Measurements from ENCODE around the gene ATPAF2.

ATPAF2 gene

DNA sequence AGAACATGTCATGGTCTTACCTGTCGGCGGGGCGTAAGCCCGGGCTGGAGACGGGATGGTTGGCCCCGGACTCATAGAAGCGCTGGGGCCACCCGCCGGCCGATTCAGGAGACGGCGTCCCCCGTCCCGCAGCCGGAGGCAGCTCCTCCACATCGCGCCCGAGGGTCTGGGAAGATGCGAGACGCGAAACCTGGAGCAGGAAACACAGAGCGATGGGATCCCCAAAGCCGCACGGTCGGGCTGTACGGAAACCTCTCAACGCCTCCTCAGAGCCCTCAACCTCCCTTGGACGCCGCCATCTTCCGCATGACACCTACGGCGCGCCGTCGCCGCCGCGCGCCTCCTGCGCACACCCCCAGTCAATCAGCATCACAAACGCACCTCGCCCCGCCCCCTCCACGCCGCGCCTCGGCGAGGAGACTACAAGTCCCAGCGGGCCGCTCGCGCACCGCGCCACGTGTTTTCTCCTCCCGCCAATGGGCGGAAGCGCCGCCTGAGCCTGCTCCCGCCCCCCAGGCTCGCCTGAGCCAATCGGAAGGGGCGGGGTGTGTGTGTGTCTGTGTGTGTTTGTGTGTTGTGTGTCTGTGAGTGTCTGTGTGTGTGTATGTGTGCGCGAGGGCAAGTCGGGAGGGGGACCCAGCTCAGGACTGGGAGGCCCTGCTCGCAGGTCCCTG is at the start of gene ATPAF2, which contains the start of gene GID4:
TSS of gene ATPAF2 (minus strand) at position 308 of the 674 bp plus-strand sequence. CDS start at position 153, 155 bp downstream.
TSS of gene GID4 (plus strand) at position 548 of the 674 bp plus-strand sequence. CDS start at position 605, 57 bp downstream.
- peak; percentile 100 for DNase-seq (ENCODE audit: low read depth)

- peak; percentile 80 for DNase-seq (ENCODE audit: low read depth)
Observed at GRCh38 chr17:18087610-18088491, 48.9 kb upstream of the ATPAF2 start, which contains the start of gene DRG2. Gene DRG2, plus strand, starts transcription at chr17:18087948. Its CDS starts 76 bp downstream, at chr17:18088024.

DNA sequence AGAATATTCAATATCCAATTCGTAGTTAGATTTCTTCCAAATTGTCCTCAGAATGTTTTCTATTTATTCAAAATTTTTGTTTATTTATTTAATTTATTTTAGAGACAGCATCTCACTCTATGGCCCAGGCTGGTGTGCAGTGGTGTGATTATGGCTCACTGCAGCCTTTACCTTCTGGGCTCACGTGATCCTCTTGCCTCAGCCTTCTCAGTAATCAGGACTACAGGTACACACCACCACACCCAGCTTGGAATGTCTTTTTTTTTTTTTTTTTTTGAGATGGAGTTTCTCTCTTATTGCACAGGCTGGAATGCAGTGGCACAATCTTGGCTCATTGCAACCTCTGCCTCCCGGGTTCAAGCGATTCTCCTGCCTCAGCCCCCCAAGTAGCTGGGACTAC is 45.3 kb upstream of the ATPAF2 start:
- no peak for DNase-seq (ENCODE audit: low read depth)

DNA sequence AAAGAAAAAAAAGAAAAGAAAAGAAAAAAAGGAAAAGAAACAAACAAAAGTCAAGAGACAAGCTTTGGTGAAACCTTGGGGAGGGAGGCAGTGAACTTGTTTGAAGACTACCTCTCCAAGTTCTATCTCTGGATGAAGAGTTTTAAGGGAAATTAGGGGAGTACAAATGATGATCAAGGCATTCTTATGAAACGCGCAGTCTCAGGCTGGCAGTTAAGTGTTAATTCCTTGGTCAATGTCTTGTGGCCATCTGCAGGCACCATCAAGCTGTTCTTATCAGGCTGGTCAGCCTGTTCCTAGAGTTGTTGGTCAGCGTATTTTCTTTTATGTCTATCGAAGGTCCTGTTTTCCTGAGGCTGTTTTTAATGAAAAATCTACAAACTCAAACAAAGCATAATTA is 40.6 kb upstream of the ATPAF2 start:
- no peak for DNase-seq (ENCODE audit: low read depth)

GRCh38 chr17:18076936-18077335 is 38.0 kb upstream of the ATPAF2 start:
- DNase-seq (ENCODE audit: low read depth), result no peak

DNA sequence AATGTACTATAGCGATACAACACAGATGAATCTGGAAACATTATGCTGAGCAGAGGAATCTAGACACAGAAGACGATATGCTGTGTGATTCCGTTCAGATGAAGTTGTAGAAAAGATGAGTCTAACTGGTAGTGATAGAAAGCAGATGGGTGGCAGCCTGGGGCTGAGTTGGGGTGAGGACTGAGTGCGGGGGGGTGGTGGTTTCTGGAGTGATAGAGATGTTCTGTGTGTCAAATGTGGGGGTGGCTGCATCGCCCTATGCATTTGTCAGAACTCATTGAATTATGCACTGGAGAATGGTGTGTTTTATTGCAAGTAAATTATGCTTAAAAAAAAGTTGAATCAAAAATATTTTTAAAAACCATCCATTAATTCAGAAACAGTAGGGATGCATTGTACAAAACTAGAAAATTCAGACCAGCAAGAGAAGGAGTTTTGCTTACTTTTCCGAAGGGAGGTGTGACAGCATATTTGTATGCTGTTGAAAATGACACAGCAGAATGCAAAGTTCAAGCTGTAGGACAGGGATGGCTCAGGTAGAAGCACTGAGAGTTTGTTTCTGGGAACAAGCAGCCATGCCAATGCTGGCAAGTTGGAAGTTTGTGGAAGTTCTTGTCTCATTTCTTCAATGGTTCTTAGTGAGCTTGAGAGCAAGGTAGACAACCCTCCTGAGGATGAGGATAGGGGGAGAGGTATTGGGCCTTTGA is 35.8 kb upstream of the ATPAF2 start:
- DNase-seq (ENCODE audit: low read depth), result no peak

DNA sequence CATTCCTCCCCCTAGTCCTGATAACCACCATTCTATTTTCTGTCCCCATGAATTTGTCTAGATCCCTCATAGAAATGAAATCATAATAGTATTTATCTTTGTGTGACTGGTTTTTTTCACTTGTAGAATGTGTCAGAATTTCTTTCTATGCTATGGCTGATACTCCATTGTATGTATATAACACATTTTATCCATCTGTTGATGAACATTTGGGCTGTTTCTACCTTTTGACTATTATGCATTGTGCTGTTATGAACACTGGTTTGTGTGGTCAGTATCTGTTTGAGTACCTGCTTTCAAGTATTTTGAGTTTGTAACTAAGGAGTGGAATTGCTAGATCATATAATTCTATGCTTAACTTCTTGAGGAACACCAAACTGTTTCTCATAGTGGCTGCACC is 32.8 kb upstream of the ATPAF2 start:
- no peak for DNase-seq (ENCODE audit: low read depth)

DNA sequence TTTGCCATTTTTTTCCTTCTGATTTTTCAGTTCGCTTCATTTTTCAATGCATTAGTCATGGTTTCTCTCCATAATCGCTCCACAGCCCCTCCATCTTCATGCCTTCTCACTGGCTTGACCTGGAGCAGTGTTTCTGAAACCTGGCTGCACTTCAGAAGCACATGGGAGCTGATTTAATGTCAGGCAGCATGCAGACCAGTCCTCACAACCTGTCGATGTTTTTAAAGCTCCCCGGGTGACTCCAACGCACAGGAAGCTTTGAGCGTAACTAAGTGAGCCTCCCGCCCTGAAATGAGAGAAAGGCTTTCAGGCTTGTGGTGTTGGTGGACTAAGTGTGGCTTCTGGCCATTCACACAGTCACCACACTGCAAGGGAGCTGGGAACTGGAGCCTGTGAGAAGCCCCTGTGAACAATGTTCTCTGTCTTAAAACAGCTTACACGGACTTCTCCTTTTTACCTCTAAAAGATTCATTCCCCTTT is 31.9 kb upstream of the ATPAF2 start:
- DNase-seq (ENCODE audit: low read depth), result no peak

DNA sequence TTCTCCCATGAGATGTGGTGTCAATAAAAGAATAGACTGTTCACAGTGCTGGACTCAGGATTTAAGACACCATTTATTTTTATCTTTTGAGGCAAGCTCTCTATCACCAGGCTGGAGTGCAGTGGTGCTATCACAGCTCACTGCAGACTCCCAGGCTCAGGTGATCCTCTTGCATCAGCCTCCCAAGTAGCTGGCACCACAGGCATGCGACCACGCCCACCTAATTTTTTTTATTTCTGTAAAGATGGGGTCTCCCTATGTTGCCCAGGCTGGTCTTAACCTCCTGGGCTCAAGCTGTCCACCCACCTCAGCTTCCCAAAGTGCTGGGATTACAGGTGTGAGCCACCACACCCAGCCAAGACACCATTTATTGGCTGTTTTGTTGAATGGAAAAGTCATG is 30.1 kb upstream of the ATPAF2 start:
- no peak for DNase-seq (ENCODE audit: low read depth)

DNA sequence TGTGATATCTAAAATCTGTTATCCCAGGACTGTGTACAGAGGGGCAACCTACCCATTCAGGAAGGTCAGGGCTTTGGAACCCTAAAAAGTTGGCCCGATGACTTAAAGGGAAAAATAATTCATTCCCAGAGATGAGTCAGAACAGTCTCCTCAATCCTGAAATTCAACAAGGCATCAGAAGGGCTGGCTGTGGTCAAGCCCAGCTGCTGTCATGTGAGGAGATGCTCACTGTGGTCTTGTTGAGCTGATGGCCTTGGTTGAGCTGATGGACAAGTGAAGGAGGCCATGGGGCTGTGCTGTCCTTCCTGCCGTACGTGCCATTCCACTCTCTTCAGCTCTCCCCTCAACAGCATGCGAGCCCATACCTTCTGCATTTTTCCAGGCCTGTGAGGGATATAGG is 27.9 kb upstream of the ATPAF2 start:
- DNase-seq (ENCODE audit: low read depth), result no peak

DNA sequence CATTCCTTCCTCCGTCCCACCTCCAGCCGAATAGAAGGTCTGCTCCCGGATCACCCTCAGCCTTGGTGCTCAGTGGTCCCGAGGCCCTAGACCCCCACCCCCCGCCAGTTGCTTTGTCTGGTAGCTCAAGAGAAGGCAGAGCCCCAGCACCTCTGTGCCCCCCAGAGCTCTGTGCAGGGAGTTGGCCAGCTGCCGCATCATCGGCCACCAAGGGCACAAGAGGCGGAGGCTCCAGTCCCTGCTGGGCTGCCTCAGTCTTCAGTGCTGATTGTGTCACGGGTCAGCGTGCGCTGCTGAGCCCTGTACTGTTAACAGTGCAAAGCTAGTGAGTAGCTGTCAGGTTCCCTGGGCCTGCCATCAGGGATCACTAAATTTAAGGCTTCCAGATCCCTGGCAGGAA is 26.6 kb upstream of the ATPAF2 start:
- no peak for DNase-seq (ENCODE audit: low read depth)

DNA sequence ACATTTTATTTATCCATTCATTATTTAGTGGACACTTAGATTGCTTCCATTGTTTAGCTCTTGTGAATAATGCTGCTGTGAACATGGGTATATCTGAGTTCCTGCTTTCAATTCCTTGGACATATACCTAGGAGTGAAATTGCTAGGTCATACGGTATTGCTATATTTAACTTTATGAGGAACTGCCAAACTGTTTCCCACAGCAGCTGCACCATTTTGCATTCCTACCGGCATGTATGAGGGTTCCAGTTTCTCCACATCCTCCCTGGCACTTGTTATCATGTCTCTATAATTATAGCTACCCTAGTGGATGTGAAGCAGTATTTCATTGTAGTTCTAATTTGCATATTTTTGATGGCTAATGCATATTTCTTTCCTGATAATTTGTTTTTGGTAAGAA is 25.1 kb upstream of the ATPAF2 start:
- no peak for DNase-seq (ENCODE audit: low read depth)

DNA sequence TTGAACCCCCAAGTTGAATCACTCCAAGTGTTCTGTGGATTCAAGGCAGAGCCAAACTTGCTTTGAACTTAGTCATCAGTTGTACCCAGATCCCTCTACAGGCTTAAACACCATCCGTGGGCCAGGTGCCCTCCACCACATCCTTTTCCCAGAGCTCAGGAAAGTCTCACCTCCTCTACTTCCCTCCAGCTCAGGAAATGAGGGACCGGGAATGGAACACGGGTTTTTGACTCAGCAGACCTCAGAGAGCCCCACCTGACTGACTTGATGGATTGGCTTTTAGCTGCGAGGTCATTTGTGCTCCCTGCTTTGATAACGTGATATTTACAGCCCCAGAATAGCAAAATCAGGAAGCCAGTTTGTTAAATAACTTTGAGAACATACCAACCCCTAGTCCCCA is 20.3 kb upstream of the ATPAF2 start:
- DNase-seq (ENCODE audit: low read depth), result no peak

DNA sequence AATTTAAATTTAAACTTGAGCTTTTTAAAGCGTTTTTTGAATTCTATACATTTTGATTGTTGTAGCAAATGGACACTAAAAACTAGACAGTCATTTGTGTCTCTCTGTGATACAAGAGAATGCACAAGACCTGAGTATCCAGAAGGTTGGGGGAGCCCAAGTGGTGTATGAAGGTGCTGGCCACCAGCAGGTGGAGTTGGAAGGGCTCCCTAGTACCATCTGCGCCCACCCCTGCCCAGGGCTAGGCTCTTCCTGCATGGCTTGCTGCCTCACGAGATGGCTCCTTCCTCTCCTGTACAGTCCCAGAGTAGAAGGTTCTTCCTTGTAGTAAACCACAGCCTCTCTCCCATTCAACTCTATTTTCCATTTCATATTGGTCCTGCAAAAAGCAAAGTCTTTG is 17.2 kb upstream of the ATPAF2 start:
- DNase-seq (ENCODE audit: low read depth), result no peak

DNA sequence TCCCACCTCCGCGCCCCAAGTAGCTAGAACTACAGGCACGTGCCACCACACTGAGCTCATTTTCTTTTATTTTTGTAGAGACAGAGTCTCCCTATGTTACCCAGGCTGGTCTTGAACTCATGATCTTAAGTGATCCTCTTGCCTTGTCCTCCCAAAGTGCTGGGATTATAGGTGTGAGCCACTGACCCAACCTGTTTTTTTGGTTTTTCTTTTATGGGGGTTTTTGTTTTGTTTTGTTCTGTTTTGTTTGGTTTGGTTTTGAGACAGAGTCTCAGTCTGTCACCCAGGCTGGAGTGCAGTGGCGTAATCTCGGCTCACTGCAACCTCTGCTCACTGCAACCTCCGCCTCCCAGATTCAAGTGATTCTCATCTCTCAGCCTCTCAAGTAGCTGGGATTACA is 16.6 kb upstream of the ATPAF2 start:
- no peak for DNase-seq (ENCODE audit: low read depth)

- DNase-seq (ENCODE audit: low read depth), result no peak
Observed at GRCh38 chr17:18045691-18046350, 6.9 kb upstream of the ATPAF2 start.

- DNase-seq (ENCODE audit: low read depth), result no peak
Observed at GRCh38 chr17:18044609-18045008, 5.6 kb upstream of the ATPAF2 start.

GRCh38 chr17:18043491-18043890 is 4.5 kb upstream of the ATPAF2 start:
- no peak for DNase-seq (ENCODE audit: low read depth)

- no peak for DNase-seq (ENCODE audit: low read depth)
Observed at GRCh38 chr17:18042983-18043382, 4.0 kb upstream of the ATPAF2 start.

DNA sequence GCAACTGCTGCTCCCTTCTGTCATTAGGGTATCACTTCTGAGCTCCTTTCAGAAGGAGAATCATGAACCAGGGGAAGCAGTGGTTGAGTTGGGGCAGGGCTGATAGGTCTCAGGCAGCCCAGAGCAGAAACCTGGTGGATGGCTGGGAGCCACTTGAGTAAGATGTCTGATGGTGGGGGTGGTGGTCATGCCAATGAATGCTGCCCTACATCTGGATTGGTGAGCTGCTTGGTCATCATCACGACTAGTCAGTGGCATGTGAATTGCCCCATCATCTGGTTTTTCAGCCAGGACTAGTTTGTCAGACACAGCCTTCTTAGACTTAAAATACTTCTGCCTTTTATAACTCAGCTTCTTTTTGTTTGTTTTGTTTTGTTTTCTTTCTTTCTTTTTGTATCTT is 2.8 kb upstream of the ATPAF2 start:
- DNase-seq (ENCODE audit: low read depth), result no peak

- no peak for DNase-seq (ENCODE audit: low read depth)
Observed at GRCh38 chr17:18040261-18040858, 1.4 kb upstream of the ATPAF2 start.

All from activated T-cell treated with anti-CD3 and anti-CD28 coated beads for 1 hour (primary cell).